Smooth muscle cell (in vitro differentiated cells): ENCODE measurements around the gene LRIG3. TPM values are rescaled to one million over a fixed set of nuclear protein-coding genes. Genes with fewer than 3 reads are reported as not detected.

Experiments
- DNase-seq: peaks from one replicate; lab custom pipeline; 2025; ENCODE audit not compliant: unreplicated experiment; lab: John Stamatoyannopoulos, UW
- H2AFZ ChIP-seq: fragments of 200-600 bp; sonication (generic); 2 replicates; pipeline ENCODE4 v1.6.0; 2016; ENCODE audit warnings: antibody characterized with exemption, low read depth, mild to moderate bottlenecking
- H3F3A ChIP-seq: fragments of 200-600 bp; sonication (generic); 2 replicates; pipeline ENCODE4 v1.6.0; 2017; ENCODE audit warnings: antibody characterized with exemption, low read depth
- H3K27ac ChIP-seq: fragments of 200-600 bp; sonication (generic); 2 replicates; pipeline ENCODE4 v1.5.1; 2016; ENCODE audit warnings: low read depth, mild to moderate bottlenecking
- H3K27me3 ChIP-seq: fragments of 200-600 bp; sonication (generic); 2 replicates; pipeline ENCODE4 v1.6.1; 2016; ENCODE audit warnings: low read depth, mild to moderate bottlenecking
- H3K36me3 ChIP-seq: fragments of 200-600 bp; sonication (generic); 2 replicates; pipeline ENCODE4 v1.5.1; 2016; ENCODE audit warnings: low read depth
- H3K4me1 ChIP-seq: fragments of 200-600 bp; sonication (generic); 2 replicates; pipeline ENCODE4 v1.5.1; 2016; ENCODE audit warnings: low read depth
- H3K4me2 ChIP-seq: fragments of 200-600 bp; sonication (generic); 2 replicates; pipeline ENCODE4 v1.6.0; 2016; ENCODE audit warnings: mild to moderate bottlenecking
- H3K4me3 ChIP-seq: fragments of 200-600 bp; sonication (generic); 2 replicates; pipeline ENCODE4 v1.5.1; 2016; ENCODE audit warnings: mild to moderate bottlenecking
- H3K79me2 ChIP-seq: fragments of 200-600 bp; sonication (generic); 2 replicates; pipeline ENCODE4 v1.6.0; 2016; ENCODE audit warnings: low read depth, mild to moderate bottlenecking
- H3K9ac ChIP-seq: fragments of 200-600 bp; sonication (generic); 2 replicates; pipeline ENCODE4 v1.6.0; 2016; ENCODE audit warnings: low read depth
- H3K9me3 ChIP-seq: fragments of 200-600 bp; sonication (generic); replicated peaks from 2 replicates; pipeline ENCODE4 v1.5.1; 2016; ENCODE audit warnings: low read depth
- H4K20me1 ChIP-seq: fragments of 200-600 bp; sonication (generic); 2 replicates; pipeline ENCODE4 v1.6.0; 2016; ENCODE audit warnings: low read depth
- CTCF ChIP-seq: fragments of 200-600 bp; sonication (generic); IDR thresholded peaks from 2 replicates; pipeline ENCODE4 v1.5.1; 2017; ENCODE audit warnings: borderline replicate concordance, mild to moderate bottlenecking, antibody characterized with exemption; ENCODE audit not compliant: insufficient read depth, poor library complexity, severe bottlenecking
- WGBS: methylation state at CpG from one replicate; pipeline ENCODE4 v1.1.7; 2016; ENCODE audit warnings: low lambda C conversion rate; 5-methylcytosine and 5-hydroxymethylcytosine counted together
- polyA plus RNA-seq: library from polyadenylated mRNA; unstranded; fragments of >200 nt; fragmentation: Nextera tagmentation; extraction: Ambion mirVana; gene quantifications from 2 replicates; pipeline ENCODE4 v1.2.1, GENCODE V29; 2016
- total RNA-seq: library from RNA; depleted of rRNA; stranded (reverse); fragments of >200 nt; gene quantifications from 2 replicates; pipeline ENCODE4 v1.2.3, GENCODE V29; 2014

LRIG3 gene, protein sequence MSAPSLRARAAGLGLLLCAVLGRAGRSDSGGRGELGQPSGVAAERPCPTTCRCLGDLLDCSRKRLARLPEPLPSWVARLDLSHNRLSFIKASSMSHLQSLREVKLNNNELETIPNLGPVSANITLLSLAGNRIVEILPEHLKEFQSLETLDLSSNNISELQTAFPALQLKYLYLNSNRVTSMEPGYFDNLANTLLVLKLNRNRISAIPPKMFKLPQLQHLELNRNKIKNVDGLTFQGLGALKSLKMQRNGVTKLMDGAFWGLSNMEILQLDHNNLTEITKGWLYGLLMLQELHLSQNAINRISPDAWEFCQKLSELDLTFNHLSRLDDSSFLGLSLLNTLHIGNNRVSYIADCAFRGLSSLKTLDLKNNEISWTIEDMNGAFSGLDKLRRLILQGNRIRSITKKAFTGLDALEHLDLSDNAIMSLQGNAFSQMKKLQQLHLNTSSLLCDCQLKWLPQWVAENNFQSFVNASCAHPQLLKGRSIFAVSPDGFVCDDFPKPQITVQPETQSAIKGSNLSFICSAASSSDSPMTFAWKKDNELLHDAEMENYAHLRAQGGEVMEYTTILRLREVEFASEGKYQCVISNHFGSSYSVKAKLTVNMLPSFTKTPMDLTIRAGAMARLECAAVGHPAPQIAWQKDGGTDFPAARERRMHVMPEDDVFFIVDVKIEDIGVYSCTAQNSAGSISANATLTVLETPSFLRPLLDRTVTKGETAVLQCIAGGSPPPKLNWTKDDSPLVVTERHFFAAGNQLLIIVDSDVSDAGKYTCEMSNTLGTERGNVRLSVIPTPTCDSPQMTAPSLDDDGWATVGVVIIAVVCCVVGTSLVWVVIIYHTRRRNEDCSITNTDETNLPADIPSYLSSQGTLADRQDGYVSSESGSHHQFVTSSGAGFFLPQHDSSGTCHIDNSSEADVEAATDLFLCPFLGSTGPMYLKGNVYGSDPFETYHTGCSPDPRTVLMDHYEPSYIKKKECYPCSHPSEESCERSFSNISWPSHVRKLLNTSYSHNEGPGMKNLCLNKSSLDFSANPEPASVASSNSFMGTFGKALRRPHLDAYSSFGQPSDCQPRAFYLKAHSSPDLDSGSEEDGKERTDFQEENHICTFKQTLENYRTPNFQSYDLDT
- total RNA-seq (19.9 and 22.4 TPM in 2 replicates), polyA plus RNA-seq (6.7 and 9.0 TPM in 2 replicates)

- Histone ChIP-seq H3K4me2 (peak within 1 kb of the TSS; percentile 99), H3K9me3 (no peaks in the 10 kb centered on the region), H3K79me2 (no peaks in the 10 kb centered on the region), H4K20me1 (no peaks in the 10 kb centered on the region), H2AFZ (peak within 1 kb of the TSS; percentile 99), H3K4me1 (peaks cover 33% of the 10 kb centered on the region), H3F3A (peaks cover 7% of the 10 kb centered on the region), H3K27ac (peak within 1 kb of the TSS; percentile 67), H3K9ac (peak within 1 kb of the TSS; percentile 67), H3K36me3 (no peaks in the 10 kb centered on the region), H3K4me3 (peak within 1 kb of the TSS; percentile 97), H3K27me3 (peaks cover 11% of the 10 kb centered on the region)
- peak; percentile 69 for DNase-seq
- under 1% methylated on average over 69 of the region's 80 CpGs for WGBS
- TF ChIP-seq CTCF, result no peak
Observed at GRCh38 chr12:58920102-58920960, at the start of gene LRIG3. TSS of gene LRIG3 (minus strand) at chr12:58920504. CDS start at chr12:58920235, 269 bp downstream.

DNA sequence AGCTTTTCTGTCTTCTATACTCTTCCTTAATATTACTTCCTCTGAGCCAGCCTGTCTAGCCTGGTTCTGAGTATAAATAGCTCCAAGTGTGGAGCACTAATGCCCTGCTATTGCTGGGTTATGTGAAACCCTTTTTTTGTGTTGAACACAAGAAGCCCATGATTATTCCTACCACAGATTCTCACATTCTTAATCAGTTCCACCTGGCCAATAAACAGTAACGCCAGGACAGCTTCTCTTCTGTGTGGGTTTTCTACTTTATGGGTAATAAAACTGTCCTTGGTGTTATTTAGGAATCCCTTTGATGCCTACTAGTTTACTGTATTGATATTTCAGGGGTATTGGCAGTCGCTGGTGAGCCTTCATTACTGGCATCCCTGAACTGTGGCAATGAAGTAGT lies 48.9 kb upstream of the LRIG3 start:
- H3K36me3 ChIP-seq, result no peaks in the 10 kb centered on the region
- H3K79me2 ChIP-seq, result no peaks in the 10 kb centered on the region
- H3F3A ChIP-seq, result no peaks in the 10 kb centered on the region
- H2AFZ ChIP-seq, result no peak overlapping the region
- no peaks in the 10 kb centered on the region for H3K4me1 ChIP-seq
- no peak overlapping the region for H3K4me2 ChIP-seq
- no peaks in the 10 kb centered on the region for H3K9me3 ChIP-seq
- no peaks in the 10 kb centered on the region for H3K27me3 ChIP-seq
- no peak overlapping the region for H3K27ac ChIP-seq
- H3K9ac ChIP-seq, result no peak overlapping the region
- TF ChIP-seq CTCF, result no peak
- WGBS, result 42% methylated on average over 2 of the region's 2 CpGs
- H3K4me3 ChIP-seq, result no peak overlapping the region
- DNase-seq, result no peak
- no peaks in the 10 kb centered on the region for H4K20me1 ChIP-seq

DNA sequence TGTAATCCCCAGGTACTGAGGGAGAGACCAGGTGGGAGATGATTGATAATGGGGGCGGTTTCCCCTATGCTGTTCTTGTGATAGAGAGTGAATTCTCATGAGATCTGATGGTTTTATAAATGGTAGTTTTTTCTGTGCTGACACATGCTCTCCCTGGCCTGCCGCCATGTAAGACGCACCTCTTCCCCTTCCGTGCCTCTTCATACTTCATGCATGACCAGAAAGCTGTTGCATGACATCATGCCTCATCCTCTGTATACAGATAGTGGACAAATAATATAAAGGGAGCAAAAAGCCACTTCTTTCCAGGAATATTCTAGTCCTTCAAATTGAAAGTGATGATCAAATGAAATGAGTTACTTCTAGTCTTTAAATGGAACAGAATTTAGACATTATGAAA lies 47.3 kb upstream of the LRIG3 start:
- Histone ChIP-seq H4K20me1 (no peaks in the 10 kb centered on the region), H3K9ac (no peak overlapping the region), H3K36me3 (no peaks in the 10 kb centered on the region), H3K79me2 (no peaks in the 10 kb centered on the region), H3K4me2 (no peak overlapping the region), H3K4me3 (no peak overlapping the region), H3K4me1 (no peaks in the 10 kb centered on the region), H3K27ac (no peak overlapping the region), H2AFZ (no peak overlapping the region), H3K9me3 (no peaks in the 10 kb centered on the region), H3F3A (no peaks in the 10 kb centered on the region), H3K27me3 (no peaks in the 10 kb centered on the region)
- no peak for TF ChIP-seq CTCF
- WGBS, result 97% methylated on average over 4 of the region's 4 CpGs
- DNase-seq, result no peak
